ENCODE data around the gene OR8B4.
A peak's percentile ranks its signal among the peaks of the same experiment; 100 is the strongest.
"Not testable (repeated sequence)": the region's sequence is repeated elsewhere in the genome, so short reads cannot be mapped to it uniquely, and the experiment has no call there.

OR8B4 gene

GRCh38 chr11:124415356-124415923 is 9.2 kb downstream of the OR8B4 start:
- no peak overlapping the region for H3K4me2 ChIP-seq
- no peaks in the 10 kb centered on the region for H3K36me3 ChIP-seq
- no peak overlapping the region for H3K27ac ChIP-seq
- no peak overlapping the region for H3K9ac ChIP-seq
- H4K20me1 ChIP-seq: no peaks in the 10 kb centered on the region
- H3K4me3 ChIP-seq: no peak overlapping the region
- no peaks in the 10 kb centered on the region for H3K27me3 ChIP-seq
- TF ChIP-seq Cebpa-rat (IDR thresholded peaks at IDR 0.05): no peak
- H3K4me1 ChIP-seq: no peaks in the 10 kb centered on the region
- H3K9me3 ChIP-seq: no peaks in the 10 kb centered on the region

GRCh38 chr11:124409906-124410305 is 14.8 kb downstream of the OR8B4 start:
- TF ChIP-seq Cebpa-rat (IDR thresholded peaks at IDR 0.05): no peak
- H3K27ac ChIP-seq: no peak overlapping the region
- no peaks in the 10 kb centered on the region for H3K9me3 ChIP-seq
- H3K27me3 ChIP-seq: no peaks in the 10 kb centered on the region
- no peaks in the 10 kb centered on the region for H4K20me1 ChIP-seq
- no peak overlapping the region for H3K4me3 ChIP-seq
- no peak overlapping the region for H3K4me2 ChIP-seq
- 0 out of 2 replicates have a peak, but pooled peaks cover 6% of the 10 kb centered on the region for H3K4me1 ChIP-seq
- no peak overlapping the region for H3K9ac ChIP-seq
- H3K36me3 ChIP-seq: no peaks in the 10 kb centered on the region

- no peaks in the 10 kb centered on the region for H3K27me3 ChIP-seq
- 0 out of 2 replicates have a peak, but pooled peaks cover 6% of the 10 kb centered on the region for H3K4me1 ChIP-seq
- TF ChIP-seq Cebpa-rat (IDR thresholded peaks at IDR 0.05): no peak
Measured at GRCh38 chr11:124405581-124405980, 19.1 kb downstream of the OR8B4 start.

GRCh38 chr11:124403186-124403585 is 21.5 kb downstream of the OR8B4 start:
- not testable (repeated sequence) for H3K9me3 ChIP-seq, H3K4me2 ChIP-seq, H3K27ac ChIP-seq, H3K27me3 ChIP-seq, H3K36me3 ChIP-seq, H3K4me1 ChIP-seq, H3K4me3 ChIP-seq, H3K9ac ChIP-seq, H4K20me1 ChIP-seq

More at GRCh38 chr11:124405581-124405980, 19.1 kb downstream of the OR8B4 start:
- Histone ChIP-seq H3K9me3 (no peaks in the 10 kb centered on the region), H4K20me1 (no peaks in the 10 kb centered on the region), H3K9ac (no peak overlapping the region), H3K27ac (no peak overlapping the region), H3K4me2 (0 out of 2 replicates have a peak overlapping the region, but pooled peaks have one; percentile 7), H3K36me3 (no peaks in the 10 kb centered on the region), H3K4me3 (no peak overlapping the region)

- H3K9me3 ChIP-seq: no peaks in the 10 kb centered on the region
- H3K4me1 ChIP-seq: 0 out of 2 replicates have a peak, but pooled peaks cover 6% of the 10 kb centered on the region
- no peaks in the 10 kb centered on the region for H3K36me3 ChIP-seq
- no peak overlapping the region for H3K4me3 ChIP-seq
- H3K27ac ChIP-seq: no peak overlapping the region
- H4K20me1 ChIP-seq: no peaks in the 10 kb centered on the region
- no peak overlapping the region for H3K9ac ChIP-seq
- TF ChIP-seq Cebpa-rat (IDR thresholded peaks at IDR 0.05): no peak
- H3K4me2 ChIP-seq: no peak overlapping the region
- H3K27me3 ChIP-seq: no peaks in the 10 kb centered on the region
Measured at GRCh38 chr11:124402326-124402922, 22.2 kb downstream of the OR8B4 start.

- Histone ChIP-seq H4K20me1 (no peaks in the 10 kb centered on the region), H3K9me3 (no peaks in the 10 kb centered on the region), H3K9ac (no peak within 1 kb of the TSS), H3K4me3 (no peak within 1 kb of the TSS), H3K27me3 (no peaks in the 10 kb centered on the region), H3K36me3 (no peaks in the 10 kb centered on the region), H3K4me2 (no peak within 1 kb of the TSS), H3K27ac (no peak within 1 kb of the TSS), H3K4me1 (no peaks in the 10 kb centered on the region)
- TF ChIP-seq Cebpa-rat (IDR thresholded peaks at IDR 0.05): no peak
Measured at GRCh38 chr11:124398924-124399323, 25.7 kb downstream of the OR8B4 start, which contains the start of gene OR8B3. OR8B3 (minus strand) TSS chr11:124399024; CDS start chr11:124397351, 1,673 bp downstream.

GRCh38 chr11:124396847-124397246 is 27.8 kb downstream of the OR8B4 start:
- H3K9me3 ChIP-seq, H3K4me2 ChIP-seq, H3K27ac ChIP-seq, H3K27me3 ChIP-seq, H3K4me3 ChIP-seq, H3K9ac ChIP-seq, H4K20me1 ChIP-seq, H3K4me1 ChIP-seq, H3K36me3 ChIP-seq: not testable (repeated sequence)

- H3K36me3 ChIP-seq: no peaks in the 10 kb centered on the region
Measured at GRCh38 chr11:124394408-124394807, 30.3 kb downstream of the OR8B4 start.

GRCh38 chr11:124384399-124384798 is 40.3 kb downstream of the OR8B4 start, which contains the start of gene OR8B2:
OR8B2 (minus strand) TSS chr11:124384499; CDS start chr11:124383343, 1,156 bp downstream.
- Histone ChIP-seq H3K36me3 (no peaks in the 10 kb centered on the region), H3K27ac (no peak within 1 kb of the TSS), H3K4me2 (no peak within 1 kb of the TSS), H3K4me3 (no peak within 1 kb of the TSS), H3K4me1 (no peaks in the 10 kb centered on the region), H3K9ac (no peak within 1 kb of the TSS), H3K27me3 (no peaks in the 10 kb centered on the region), H4K20me1 (no peaks in the 10 kb centered on the region), H3K9me3 (no peaks in the 10 kb centered on the region)
- TF ChIP-seq Cebpa-rat (IDR thresholded peaks at IDR 0.05): no peak

More at GRCh38 chr11:124394408-124394807, 30.3 kb downstream of the OR8B4 start:
- Histone ChIP-seq H3K27ac (no peak overlapping the region), H3K4me3 (no peak overlapping the region), H4K20me1 (no peaks in the 10 kb centered on the region), H3K9me3 (no peaks in the 10 kb centered on the region), H3K9ac (no peak overlapping the region), H3K4me1 (no peaks in the 10 kb centered on the region), H3K27me3 (no peaks in the 10 kb centered on the region), H3K4me2 (no peak overlapping the region)
- TF ChIP-seq Cebpa-rat (IDR thresholded peaks at IDR 0.05): no peak

GRCh38 chr11:124382857-124383256 is 41.8 kb downstream of the OR8B4 start:
- H3K4me3 ChIP-seq, H3K9me3 ChIP-seq, H3K36me3 ChIP-seq, H4K20me1 ChIP-seq, H3K4me2 ChIP-seq, H3K4me1 ChIP-seq, H3K27me3 ChIP-seq, H3K27ac ChIP-seq, H3K9ac ChIP-seq: not testable (repeated sequence)

Data from BLaER1 (cell line).